CD4-positive, alpha-beta T cell treated with Interleukin-12 subunit alpha and Interleukin-12 subunit beta, for 1 hour (primary cell): ENCODE data around the gene PTOV1.

ENCODE experiments used
- DNase-seq: peaks from one replicate; pipeline ENCODE4 v3.0.0-alpha.2; 2020

Gene PTOV1

GRCh38 chr19:49877020-49877878 lies 26.3 kb downstream of the PTOV1 start, which contains the start of the genes AKT1S1 and TBC1D17:
TSS of gene AKT1S1 (minus strand) at chr19:49877355. CDS start at chr19:49873295, 4,060 bp downstream.
TSS of gene TBC1D17 (plus strand) at chr19:49877702. CDS start at chr19:49877724, 22 bp downstream.
- DNase-seq, result peak; percentile 100

- DNase-seq, result peak; percentile 99
Observed at GRCh38 chr19:49877879-49878743, 27.2 kb downstream of the PTOV1 start.

GRCh38 chr19:49878744-49879070 lies 27.7 kb downstream of the PTOV1 start:
- no peak for DNase-seq

- DNase-seq, result no peak
Observed at GRCh38 chr19:49879243-49879963, 28.4 kb downstream of the PTOV1 start.

- DNase-seq, result no peak
Observed at GRCh38 chr19:49880162-49880869, 29.4 kb downstream of the PTOV1 start.

- DNase-seq, result no peak
Observed at GRCh38 chr19:49881186-49881585, 30.2 kb downstream of the PTOV1 start.

GRCh38 chr19:49881672-49882394 lies 30.9 kb downstream of the PTOV1 start:
- DNase-seq, result no peak

- DNase-seq, result no peak
Observed at GRCh38 chr19:49882643-49883042, 31.7 kb downstream of the PTOV1 start.

- DNase-seq, result no peak
Observed at GRCh38 chr19:49883094-49883493, 32.1 kb downstream of the PTOV1 start.

- DNase-seq, result no peak
Observed at GRCh38 chr19:49884109-49884508, 33.1 kb downstream of the PTOV1 start.

- DNase-seq, result no peak
Observed at GRCh38 chr19:49884760-49885159, 33.8 kb downstream of the PTOV1 start.

GRCh38 chr19:49887037-49887664 lies 36.2 kb downstream of the PTOV1 start:
- no peak for DNase-seq

GRCh38 chr19:49887665-49888509 lies 36.9 kb downstream of the PTOV1 start:
- no peak for DNase-seq

- DNase-seq, result no peak
Observed at GRCh38 chr19:49888510-49888824, 37.5 kb downstream of the PTOV1 start.

GRCh38 chr19:49889038-49889686 lies 38.2 kb downstream of the PTOV1 start:
- no peak for DNase-seq

- peak; percentile 84 for DNase-seq
Observed at GRCh38 chr19:49889687-49890348, 38.9 kb downstream of the PTOV1 start.

- DNase-seq, result peak; percentile 81
Observed at GRCh38 chr19:49890349-49891311, 39.7 kb downstream of the PTOV1 start.

- no peak for DNase-seq
Observed at GRCh38 chr19:49891393-49891792, 40.4 kb downstream of the PTOV1 start.
